Hepatocyte (in vitro differentiated cells): ENCODE results near the gene TOP3A.
"Not testable (repeated sequence)": the region's sequence is repeated elsewhere in the genome, so short reads cannot be mapped to it uniquely, and the experiment has no call there.

Source experiments
- CTCF ChIP-seq: fragments of 200-600 bp; sonication (generic); IDR thresholded peaks from 2 replicates; pipeline ENCODE4 v1.5.1; 2016; ENCODE audit warnings: antibody characterized with exemption, mild to moderate bottlenecking; ENCODE audit not compliant: poor library complexity
- EZH2 ChIP-seq: fragments of 200-600 bp; sonication (generic); IDR thresholded peaks from 2 replicates; pipeline ENCODE4 v1.6.1; 2016; ENCODE audit warnings: antibody characterized with exemption, mild to moderate bottlenecking, borderline replicate concordance
- EZH2phosphoT487 ChIP-seq: fragments of 200-600 bp; sonication (generic); IDR thresholded peaks from one replicate; pipeline ENCODE4 v1.6.1; 2018; ENCODE audit warnings: antibody characterized with exemption, mild to moderate bottlenecking, low read depth, moderate library complexity; ENCODE audit not compliant: unreplicated experiment, severe bottlenecking

GRCh38 chr17:18338158-18338557, 23.4 kb upstream of the TOP3A start:
- not testable (repeated sequence) for TF ChIP-seq CTCF, EZH2, EZH2phosphoT487
